Effector memory CD8-positive, alpha-beta T cell (primary cell): Measurements from ENCODE around the gene GDE1.

ENCODE experiments used
- ATAC-seq: fragments of 150-1000 bp; cut with Tn5 transposase; replicated peaks from 2 replicates; pipeline ENCODE4 v1.10.0; 2021; ENCODE audit warnings: mild to moderate bottlenecking, moderate library complexity
- DNase-seq, 3 experiments: peaks; one replicate each; pipeline ENCODE4 v3.0.0; 2021
- H3K27ac Mint-ChIP-seq, 2 donors: one replicate each; pipeline ENCODE4 v1.8.0; 2022; ENCODE audit warnings: mild to moderate bottlenecking in 2 of 2, mixed read lengths in 2 of 2, moderate library complexity in 2 of 2
- H3K27me3 Mint-ChIP-seq, 2 donors: one replicate each; pipeline ENCODE4 v1.8.0; 2022; ENCODE audit warnings: mixed read lengths in 2 of 2
- H3K36me3 Mint-ChIP-seq: one replicate; pipeline ENCODE4 v1.8.0; 2022; ENCODE audit warnings: mild to moderate bottlenecking, moderate library complexity, mixed read lengths; ENCODE audit not compliant: insufficient read depth
- H3K4me1 Mint-ChIP-seq, 2 donors: one replicate each; pipeline ENCODE4 v1.8.0; 2022; ENCODE audit warnings: low read depth in 2 of 2, mixed read lengths in 2 of 2
- H3K4me3 Mint-ChIP-seq, 2 donors: one replicate each; pipeline ENCODE4 v1.8.0; 2022; ENCODE audit warnings: mild to moderate bottlenecking in 2 of 2, mixed read lengths in 2 of 2, moderate library complexity in 2 of 2
- H3K9me3 Mint-ChIP-seq, 2 donors: one replicate each; pipeline ENCODE4 v1.8.0; 2022; ENCODE audit warnings: mixed read lengths in 2 of 2

The GDE1 gene

DNA sequence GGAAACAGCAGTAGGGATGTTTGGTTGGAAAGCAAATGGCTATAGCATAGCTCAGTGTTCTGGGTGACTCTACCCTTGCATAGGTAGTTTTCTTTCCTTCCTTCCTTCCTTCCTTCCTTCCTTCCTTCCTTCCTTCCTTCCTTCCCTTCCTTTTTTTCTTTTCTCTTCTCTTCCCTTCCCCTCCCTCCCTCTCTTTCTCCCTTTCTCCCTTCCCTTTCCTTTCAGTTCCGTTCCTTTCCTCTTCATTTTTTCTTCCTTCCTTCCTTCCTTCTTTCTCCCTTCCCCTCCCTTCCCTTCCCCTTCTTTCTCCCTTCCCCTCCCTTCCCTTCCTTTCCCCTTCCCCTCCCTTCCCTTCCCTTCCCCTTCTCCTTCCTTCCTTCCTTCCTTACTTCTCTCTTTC, 31.3 kb downstream of the GDE1 start:
- H3K27ac Mint-ChIP-seq = no peak overlapping the region
- no peak for ATAC-seq
- H3K4me3 Mint-ChIP-seq = no peak overlapping the region
- no peaks in the 10 kb centered on the region for H3K9me3 Mint-ChIP-seq
- H3K4me1 Mint-ChIP-seq = peaks cover 9 to 10% of the 10 kb centered on the region in 2 donors
- H3K27me3 Mint-ChIP-seq = no peaks in the 10 kb centered on the region
- DNase-seq = no peak
- peaks cover 3% of the 10 kb centered on the region for H3K36me3 Mint-ChIP-seq

DNA sequence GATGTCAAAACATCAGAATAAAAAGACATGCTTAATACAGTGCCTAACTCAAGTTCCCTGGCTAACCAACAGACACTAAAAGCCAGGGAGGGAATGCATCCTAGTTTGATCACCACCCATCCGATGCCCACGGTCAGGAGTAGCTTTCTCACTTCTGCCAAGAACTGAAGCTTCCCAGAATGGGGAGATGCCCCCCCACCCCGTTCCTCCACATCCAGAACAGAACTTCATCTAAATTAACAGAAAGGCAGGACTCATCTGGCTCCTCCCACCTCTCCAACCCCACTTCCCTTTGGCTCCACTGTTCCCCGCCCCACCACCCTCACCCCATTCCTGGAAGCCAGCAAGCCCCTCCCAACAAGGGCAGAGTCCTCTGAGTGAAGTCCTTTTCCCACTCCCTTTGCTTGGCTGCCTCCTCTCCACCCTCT, 33.7 kb downstream of the GDE1 start:
- H3K4me1 Mint-ChIP-seq = no peaks in the 10 kb centered on the region
- no peak overlapping the region for H3K27ac Mint-ChIP-seq
- no peaks in the 10 kb centered on the region for H3K9me3 Mint-ChIP-seq
- peaks cover 3% of the 10 kb centered on the region for H3K36me3 Mint-ChIP-seq
- no peak for DNase-seq
- no peak overlapping the region for H3K4me3 Mint-ChIP-seq
- H3K27me3 Mint-ChIP-seq = no peaks in the 10 kb centered on the region
- ATAC-seq = no peak

DNA sequence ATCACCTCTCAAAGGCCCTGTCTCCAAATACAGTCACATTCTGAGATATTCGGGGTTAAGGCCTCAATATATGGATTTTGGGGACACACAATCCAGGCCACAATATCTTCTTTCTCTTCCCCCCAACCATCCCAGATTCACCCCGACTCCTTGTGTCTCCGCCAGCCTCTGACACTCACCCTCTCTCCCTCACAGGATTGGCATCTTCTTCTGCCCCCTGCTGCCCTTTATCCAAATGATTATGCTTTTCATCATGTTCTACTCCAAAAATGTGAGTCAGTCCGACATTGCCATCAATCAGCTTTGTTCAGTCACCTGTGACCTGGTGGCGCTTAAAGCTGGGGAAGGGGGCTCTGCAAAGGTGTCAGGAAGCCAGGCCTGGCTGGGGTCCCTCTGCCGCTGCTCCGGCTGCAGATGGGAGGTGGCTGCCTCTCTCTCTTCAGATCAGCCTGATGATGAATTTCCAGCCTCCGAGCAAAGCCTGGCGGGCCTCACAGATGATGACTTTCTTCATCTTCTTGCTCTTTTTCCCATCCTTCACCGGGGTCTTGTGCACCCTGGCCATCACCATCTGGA, 35.1 kb downstream of the GDE1 start:
- Mint-ChIP-seq H3K36me3 (peaks cover 3% of the 10 kb centered on the region), H3K4me3 (no peak overlapping the region), H3K27me3 (no peaks in the 10 kb centered on the region), H3K4me1 (no peaks in the 10 kb centered on the region), H3K9me3 (no peaks in the 10 kb centered on the region), H3K27ac (no peak overlapping the region)
- DNase-seq (no peak), ATAC-seq (no peak)

DNA sequence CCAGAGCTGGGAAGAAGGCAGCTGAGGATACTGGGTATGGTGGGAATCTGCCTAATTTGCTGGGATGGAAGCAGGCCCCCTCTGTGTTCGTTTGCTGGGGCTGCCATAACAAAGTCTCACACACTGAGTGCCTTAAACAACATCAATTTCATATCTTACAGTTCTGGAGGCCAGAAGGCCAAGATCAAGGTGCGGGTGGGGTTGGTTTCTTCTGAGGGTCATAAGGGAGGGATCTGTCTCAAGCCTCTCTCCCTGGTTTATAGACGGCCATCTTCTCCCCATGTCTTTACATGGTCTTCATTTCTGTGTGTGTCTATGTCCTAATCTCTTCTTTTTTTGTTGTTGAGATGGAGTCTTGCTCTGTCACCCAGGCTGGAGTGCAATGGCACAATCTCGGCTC, 35.8 kb downstream of the GDE1 start:
- no peak overlapping the region for H3K4me3 Mint-ChIP-seq
- DNase-seq = no peak
- H3K36me3 Mint-ChIP-seq = peaks cover 3% of the 10 kb centered on the region
- no peaks in the 10 kb centered on the region for H3K9me3 Mint-ChIP-seq
- H3K27ac Mint-ChIP-seq = no peak overlapping the region
- peaks cover 0 to 4% of the 10 kb centered on the region in 2 donors for H3K27me3 Mint-ChIP-seq
- ATAC-seq = no peak
- H3K4me1 Mint-ChIP-seq = no peaks in the 10 kb centered on the region

DNA sequence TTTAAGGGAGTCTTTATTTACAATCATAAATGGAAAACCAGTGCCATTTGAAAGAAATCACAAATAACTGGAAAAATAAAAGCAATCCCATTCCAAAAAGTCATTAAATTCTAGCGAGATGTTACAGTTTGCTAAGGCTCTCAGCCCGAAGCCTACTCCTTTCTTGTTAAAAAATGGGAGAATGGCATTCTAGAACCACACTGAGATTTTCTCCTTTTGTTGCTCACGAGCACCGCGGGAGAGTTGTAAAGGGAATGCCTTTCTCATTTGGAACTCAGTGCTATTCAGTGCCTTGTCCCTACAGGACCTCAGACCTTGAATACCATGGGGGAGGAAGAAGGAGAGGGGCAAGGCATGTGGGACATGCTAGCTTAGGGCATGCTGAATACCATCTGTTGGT, 36.3 kb downstream of the GDE1 start:
- no peak for ATAC-seq
- no peak for DNase-seq
- H3K27ac Mint-ChIP-seq = no peak overlapping the region
- peaks cover 0 to 7% of the 10 kb centered on the region in 2 donors for H3K27me3 Mint-ChIP-seq
- H3K4me3 Mint-ChIP-seq = no peak overlapping the region
- H3K4me1 Mint-ChIP-seq = no peaks in the 10 kb centered on the region
- peaks cover 3% of the 10 kb centered on the region for H3K36me3 Mint-ChIP-seq
- no peaks in the 10 kb centered on the region for H3K9me3 Mint-ChIP-seq

DNA sequence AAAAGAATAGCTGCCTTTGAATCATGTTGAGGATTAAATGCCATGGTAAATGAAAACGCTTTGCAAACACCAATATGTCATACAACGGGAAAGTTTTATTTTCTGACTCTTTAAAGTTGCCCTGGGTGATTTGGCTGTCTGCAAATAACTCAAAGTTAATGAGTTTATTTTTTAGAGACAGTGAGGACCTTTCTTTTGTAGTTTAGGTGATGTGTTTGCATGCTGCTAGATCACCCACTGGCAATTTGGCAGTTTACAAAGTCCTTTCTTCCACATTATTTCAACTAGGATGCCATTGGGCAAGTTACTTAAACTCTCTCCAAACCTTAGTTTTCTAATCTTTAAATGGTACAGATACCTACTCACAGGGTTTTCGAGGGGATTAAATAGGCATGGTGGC, 37.8 kb downstream of the GDE1 start:
- no peaks in the 10 kb centered on the region for H3K9me3 Mint-ChIP-seq
- no peak for ATAC-seq
- H3K36me3 Mint-ChIP-seq = peaks cover 2% of the 10 kb centered on the region
- H3K4me1 Mint-ChIP-seq = no peaks in the 10 kb centered on the region
- no peak overlapping the region for H3K27ac Mint-ChIP-seq
- DNase-seq = no peak
- peaks cover 0 to 7% of the 10 kb centered on the region in 2 donors for H3K27me3 Mint-ChIP-seq
- H3K4me3 Mint-ChIP-seq = no peak overlapping the region

DNA sequence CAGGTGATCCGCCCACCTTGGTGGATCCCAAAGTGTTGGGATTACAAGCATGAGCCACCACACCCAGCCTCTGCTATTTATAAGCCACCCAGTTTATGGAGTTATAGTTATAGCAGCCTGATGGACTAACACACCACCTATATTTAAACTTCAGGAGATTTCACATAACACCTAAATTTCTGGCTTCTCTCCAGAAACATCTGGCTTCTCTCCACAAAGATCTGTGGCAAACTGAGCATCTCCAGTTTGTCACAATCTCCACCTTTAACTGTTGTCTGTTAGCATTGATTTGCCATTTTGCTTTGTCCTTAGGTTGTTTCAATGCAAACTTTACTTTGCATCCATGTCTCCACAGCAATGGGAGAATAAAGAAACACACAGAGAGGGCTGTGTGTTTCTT, 39.6 kb downstream of the GDE1 start:
- Mint-ChIP-seq H3K4me1 (no peaks in the 10 kb centered on the region), H3K36me3 (no peaks in the 10 kb centered on the region), H3K27ac (no peak overlapping the region), H3K27me3 (peaks cover 7 to 16% of the 10 kb centered on the region in 2 donors), H3K4me3 (no peak overlapping the region), H3K9me3 (no peaks in the 10 kb centered on the region)
- DNase-seq (no peak), ATAC-seq (no peak)

DNA sequence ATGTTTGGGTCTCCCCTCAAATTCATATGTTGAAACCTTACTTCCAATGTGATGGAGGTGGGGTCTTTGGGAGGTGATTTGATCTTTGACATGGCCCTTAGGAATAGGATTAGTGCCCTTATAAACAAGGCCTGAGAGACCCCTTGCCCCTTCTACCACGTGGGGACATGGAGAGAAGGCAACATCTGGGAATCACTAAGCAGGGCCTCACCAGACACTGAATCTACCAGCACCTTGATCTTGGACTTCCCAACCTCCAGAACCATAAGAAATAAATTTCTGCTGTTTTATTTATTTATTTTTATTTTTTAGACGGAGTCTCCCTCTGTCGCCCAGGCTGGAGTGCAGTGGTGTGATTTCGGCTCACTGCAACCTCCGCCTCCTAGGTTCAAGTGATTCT, 40.1 kb downstream of the GDE1 start:
- ATAC-seq = no peak
- Mint-ChIP-seq H3K27me3 (peaks cover 7 to 16% of the 10 kb centered on the region in 2 donors), H3K9me3 (no peaks in the 10 kb centered on the region), H3K27ac (no peak overlapping the region), H3K4me3 (no peak overlapping the region), H3K4me1 (no peaks in the 10 kb centered on the region), H3K36me3 (no peaks in the 10 kb centered on the region)
- DNase-seq = no peak

DNA sequence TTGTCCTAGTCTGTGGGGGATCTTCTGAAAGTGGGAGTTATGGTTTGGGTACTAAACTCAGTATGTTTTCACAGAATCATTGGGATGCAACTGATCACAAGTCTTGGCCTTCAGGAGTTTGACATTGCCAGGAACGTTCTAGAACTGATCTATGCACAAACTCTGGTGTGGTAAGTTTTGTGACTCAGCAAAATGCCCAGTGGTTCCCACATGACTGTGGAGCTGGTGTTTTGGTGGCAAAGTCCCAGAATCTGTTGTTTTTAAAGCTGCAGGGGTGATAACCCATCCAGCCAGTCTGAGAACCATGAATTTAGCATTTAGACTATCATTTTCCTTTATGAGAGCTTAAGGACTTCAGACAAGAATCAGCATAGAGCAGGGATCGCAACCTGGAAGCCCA, 40.6 kb downstream of the GDE1 start:
- no peak overlapping the region for H3K27ac Mint-ChIP-seq
- peaks cover 7 to 16% of the 10 kb centered on the region in 2 donors for H3K27me3 Mint-ChIP-seq
- no peak for DNase-seq
- ATAC-seq = no peak
- no peak overlapping the region for H3K4me3 Mint-ChIP-seq
- H3K36me3 Mint-ChIP-seq = no peaks in the 10 kb centered on the region
- H3K4me1 Mint-ChIP-seq = no peaks in the 10 kb centered on the region
- H3K9me3 Mint-ChIP-seq = no peaks in the 10 kb centered on the region

DNA sequence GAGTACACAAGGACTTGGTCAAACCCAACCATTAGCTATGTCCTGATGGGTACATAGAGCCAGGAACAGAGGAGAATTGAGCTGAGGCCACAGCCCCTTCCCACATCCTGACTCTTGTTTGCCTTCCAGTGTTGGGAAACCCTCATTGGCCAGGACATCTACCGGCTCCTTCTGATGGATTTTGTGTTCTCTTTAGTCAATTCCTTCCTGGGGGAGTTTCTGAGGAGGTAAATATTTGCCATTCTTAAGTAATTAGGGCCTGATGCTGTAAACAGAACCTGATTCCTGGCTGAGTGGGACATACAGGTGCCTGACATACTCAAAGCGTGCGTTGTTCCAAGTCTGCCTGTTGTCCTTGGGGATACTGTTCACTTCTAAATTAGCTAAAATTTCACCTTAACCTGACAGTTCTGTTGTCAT, 42.6 kb downstream of the GDE1 start:
- peaks cover 7 to 16% of the 10 kb centered on the region in 2 donors for H3K27me3 Mint-ChIP-seq
- no peaks in the 10 kb centered on the region for H3K4me1 Mint-ChIP-seq
- no peaks in the 10 kb centered on the region for H3K9me3 Mint-ChIP-seq
- no peak for ATAC-seq
- no peak overlapping the region for H3K4me3 Mint-ChIP-seq
- no peak overlapping the region for H3K27ac Mint-ChIP-seq
- no peaks in the 10 kb centered on the region for H3K36me3 Mint-ChIP-seq
- no peak for DNase-seq

DNA sequence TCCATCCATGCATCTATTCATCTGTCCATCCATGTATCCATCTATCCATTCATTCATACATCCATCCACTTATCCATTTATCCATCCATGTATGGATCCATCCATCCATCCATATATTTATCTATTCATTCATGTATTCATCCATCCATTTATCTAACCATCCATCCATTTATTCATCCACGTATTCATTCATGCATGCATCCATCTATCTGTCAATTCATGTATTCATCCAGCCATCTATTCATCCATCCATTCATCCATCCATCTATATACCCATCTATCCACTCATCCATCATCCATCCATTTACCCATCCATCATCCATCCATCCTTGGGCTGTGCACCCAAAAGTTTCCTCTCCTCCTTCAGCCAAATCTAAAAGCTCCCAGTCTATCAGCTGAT, 43.4 kb downstream of the GDE1 start:
- ATAC-seq (no peak), DNase-seq (no peak)
- Mint-ChIP-seq H3K9me3 (no peaks in the 10 kb centered on the region), H3K4me3 (no peak overlapping the region), H3K27me3 (peaks cover 7 to 16% of the 10 kb centered on the region in 2 donors), H3K27ac (no peak overlapping the region), H3K4me1 (no peaks in the 10 kb centered on the region), H3K36me3 (no peaks in the 10 kb centered on the region)

DNA sequence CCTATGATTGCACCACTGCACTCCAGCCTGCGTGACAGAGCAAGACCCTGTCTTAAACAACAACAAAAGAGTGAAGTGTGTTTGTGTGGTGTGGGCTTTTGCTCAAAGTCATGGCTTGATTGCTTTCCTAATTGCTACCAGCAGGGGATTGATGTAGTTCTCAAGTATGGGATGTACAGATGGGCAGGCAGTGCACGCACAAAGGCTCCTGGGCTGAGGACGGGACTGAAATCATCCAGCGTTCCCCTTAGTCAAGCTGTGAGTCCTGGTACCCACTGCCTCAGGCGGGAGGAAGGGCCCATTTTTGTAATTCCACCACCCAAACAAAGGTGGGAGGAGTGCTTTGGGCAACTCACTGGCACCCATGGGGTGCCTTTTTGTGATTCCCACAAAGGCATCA, 47.3 kb downstream of the GDE1 start:
- DNase-seq = no peak
- H3K4me3 Mint-ChIP-seq = no peak overlapping the region

DNA sequence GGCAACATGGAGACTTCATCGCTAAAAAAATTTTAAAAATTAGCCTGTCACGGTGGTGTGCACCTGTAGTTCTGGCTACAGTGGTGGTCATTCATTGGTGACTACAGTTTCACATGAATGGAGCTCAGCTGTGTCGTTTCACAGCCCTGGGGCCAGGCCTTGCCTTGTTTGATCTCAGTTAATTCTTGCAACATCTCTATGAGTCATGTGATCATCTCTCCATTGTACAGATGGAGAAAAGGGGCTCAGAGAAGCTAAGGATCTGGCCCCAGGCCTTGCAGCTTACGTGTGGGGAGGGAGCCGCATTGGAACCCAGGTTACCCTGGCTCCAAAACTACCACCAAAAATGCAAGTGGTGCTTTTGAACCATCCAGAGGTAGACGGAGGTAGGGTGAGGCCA, 49.4 kb downstream of the GDE1 start:
- DNase-seq = no peak
- no peaks in the 10 kb centered on the region for H3K27me3 Mint-ChIP-seq
- H3K36me3 Mint-ChIP-seq = no peaks in the 10 kb centered on the region
- no peaks in the 10 kb centered on the region for H3K9me3 Mint-ChIP-seq
- no peak overlapping the region for H3K27ac Mint-ChIP-seq
- no peak for ATAC-seq
- H3K4me3 Mint-ChIP-seq = no peak overlapping the region
- no peaks in the 10 kb centered on the region for H3K4me1 Mint-ChIP-seq

More for the DNA sequence above, 47.3 kb downstream of the GDE1 start:
- Mint-ChIP-seq H3K36me3 (no peaks in the 10 kb centered on the region), H3K4me1 (no peaks in the 10 kb centered on the region), H3K27me3 (peaks cover 7 to 9% of the 10 kb centered on the region in 2 donors), H3K9me3 (no peaks in the 10 kb centered on the region), H3K27ac (no peak overlapping the region)
- ATAC-seq = no peak

DNA sequence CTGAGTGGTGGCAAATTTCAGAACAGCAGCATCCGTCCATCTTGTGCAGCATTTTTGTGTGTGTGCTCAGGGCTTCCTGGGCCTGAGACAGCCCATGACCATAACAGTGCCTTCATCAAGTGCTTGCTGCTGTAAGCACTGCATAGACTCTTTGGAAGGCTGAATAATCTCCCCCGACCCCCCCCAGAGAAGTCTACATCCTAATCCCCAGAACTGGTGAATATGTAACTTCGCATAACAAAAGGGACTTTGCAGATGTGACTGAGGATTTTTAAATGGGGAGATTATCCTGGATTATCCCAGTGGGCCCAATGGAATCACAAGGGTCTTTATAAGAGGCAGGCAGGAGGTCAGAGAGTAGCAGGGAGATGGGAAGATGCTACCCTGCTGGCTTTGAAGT, 53.6 kb downstream of the GDE1 start:
- no peak for ATAC-seq
- no peaks in the 10 kb centered on the region for H3K9me3 Mint-ChIP-seq
- DNase-seq = no peak
- H3K36me3 Mint-ChIP-seq = no peaks in the 10 kb centered on the region
- H3K27me3 Mint-ChIP-seq = no peaks in the 10 kb centered on the region
- H3K27ac Mint-ChIP-seq = no peak overlapping the region
- H3K4me3 Mint-ChIP-seq = no peak overlapping the region
- no peaks in the 10 kb centered on the region for H3K4me1 Mint-ChIP-seq
